Activated CD4-positive, alpha-beta T cell treated with anti-CD3 and anti-CD28 coated beads, Interleukin-2, Interleukin-4, amounts not matched to agents 100 ng/mL and 50 ng/mL, durations not matched to agents 16 hours and 8 hours (primary cell): ENCODE measurements around the gene TRAK1.
A peak's percentile ranks its signal among the peaks of the same experiment; 100 is the strongest.

Experiments
- DNase-seq: peaks from one replicate; pipeline ENCODE4 v3.0.0-alpha.2; 2020; ENCODE audit warnings: low spot score

Gene TRAK1

GRCh38 chr3:42177801-42178150 lies 86.6 kb downstream of the TRAK1 start:
- DNase-seq = no peak

GRCh38 chr3:42179110-42179725 lies 88.1 kb downstream of the TRAK1 start:
- no peak for DNase-seq

- DNase-seq = no peak
Measured at GRCh38 chr3:42180901-42181300, 89.7 kb downstream of the TRAK1 start.

- no peak for DNase-seq
Measured at GRCh38 chr3:42182555-42182954, 91.4 kb downstream of the TRAK1 start.

GRCh38 chr3:42183991-42184632 lies 93.0 kb downstream of the TRAK1 start:
- no peak for DNase-seq

- DNase-seq = no peak
Measured at GRCh38 chr3:42184651-42185443, 93.7 kb downstream of the TRAK1 start.

GRCh38 chr3:42187936-42188335 lies 96.8 kb downstream of the TRAK1 start:
- DNase-seq = no peak

- DNase-seq = no peak
Measured at GRCh38 chr3:42188376-42188775, 97.2 kb downstream of the TRAK1 start.

- no peak for DNase-seq
Measured at GRCh38 chr3:42189001-42189460, 97.9 kb downstream of the TRAK1 start.

- no peak for DNase-seq
Measured at GRCh38 chr3:42189736-42190135, 98.6 kb downstream of the TRAK1 start.

- peak; percentile 69 for DNase-seq
Measured at GRCh38 chr3:42190701-42191442, 99.7 kb downstream of the TRAK1 start.

- no peak for DNase-seq
Measured at GRCh38 chr3:42191443-42191747, 100.2 kb downstream of the TRAK1 start.

- no peak for DNase-seq
Measured at GRCh38 chr3:42192334-42193200, 101.4 kb downstream of the TRAK1 start.

GRCh38 chr3:42194943-42195510 lies 103.9 kb downstream of the TRAK1 start:
- DNase-seq = no peak

- no peak for DNase-seq
Measured at GRCh38 chr3:42195879-42196330, 104.7 kb downstream of the TRAK1 start.

GRCh38 chr3:42198709-42199108 lies 107.6 kb downstream of the TRAK1 start:
- no peak for DNase-seq

GRCh38 chr3:42202217-42202865 lies 111.2 kb downstream of the TRAK1 start:
- DNase-seq = no peak

- DNase-seq = no peak
Measured at GRCh38 chr3:42204867-42205599, 113.9 kb downstream of the TRAK1 start.

GRCh38 chr3:42205800-42206514 lies 114.8 kb downstream of the TRAK1 start:
- DNase-seq = no peak
